SK-N-SH (cell line): ENCODE measurements around the gene THADA. TPM values are rescaled to one million over a fixed set of nuclear protein-coding genes. Genes with fewer than 3 reads are reported as not detected.

ENCODE experiments used
- CTCF ChIA-PET: fragments of 300-600, 350-600 bp; formaldehyde crosslinking; extraction: SDS; loops from one replicate; lab custom pipeline; 2021; lab: Yijun Ruan, JAX
- POLR2A ChIA-PET: fragments of 350-600 bp; sonication (Branson Sonifier 250); formaldehyde crosslinking; extraction: SDS; loops from one replicate; lab custom pipeline; 2020; ENCODE audit warnings: antibody characterized with exemption, inconsistent platforms; lab: Yijun Ruan, JAX
- DNase-seq: peaks from one replicate; pipeline ENCODE4 v3.0.0; 2012
- H2AFZ ChIP-seq: fragments of 200-600 bp; sonication (generic); 2 replicates; pipeline ENCODE4 v1.8.1; 2016; ENCODE audit warnings: antibody characterized with exemption, mild to moderate bottlenecking, low read depth
- H3F3A ChIP-seq: fragments of 200-600 bp; sonication (generic); replicated peaks from 2 replicates; pipeline ENCODE3; 2016; ENCODE audit warnings: antibody characterized with exemption, mild to moderate bottlenecking; ENCODE audit not compliant: insufficient read depth
- H3K27ac ChIP-seq, 2 experiments: fragments of 200-500 bp in 1 of 2; fragments of 200-600 bp in 1 of 2; sonication (Bioruptor generic) in 1 of 2; sonication (generic), shearing (Covaris generic) in 1 of 2; 2 replicates each; pipeline versions ENCODE4 v1.5.1 to v1.6.1; 2014 to 2016; ENCODE audit warnings: low read depth in 2 of 2, inconsistent platforms in 1 of 2, low read length in 1 of 2, mild to moderate bottlenecking in 1 of 2, mixed read lengths in 1 of 2
- H3K27me3 ChIP-seq: fragments of 200-600 bp; sonication (generic), shearing (Covaris generic); 2 replicates; pipeline ENCODE4 v1.6.1; 2016; ENCODE audit warnings: mixed run types; ENCODE audit not compliant: insufficient read depth
- H3K36me3 ChIP-seq, 2 experiments: fragments of 200-500 bp in 1 of 2; fragments of 200-600 bp in 1 of 2; sonication (Bioruptor generic) in 1 of 2; sonication (generic) in 1 of 2; replicated peaks in 1 of 2; 2 replicates each; pipeline versions ENCODE3 to v1.5.1; 2014 to 2016; ENCODE audit warnings: low read length in 1 of 2, mild to moderate bottlenecking in 1 of 2; ENCODE audit not compliant: insufficient read depth in 2 of 2, control insufficient read depth in 1 of 2
- H3K4me1 ChIP-seq, 2 experiments: fragments of 200-500 bp in 1 of 2; fragments of 200-600 bp in 1 of 2; sonication (Bioruptor generic) in 1 of 2; sonication (generic), shearing (Covaris generic) in 1 of 2; 2 replicates each; pipeline versions ENCODE4 v1.5.1 to v1.6.1; 2014 to 2016; ENCODE audit warnings: low read depth in 1 of 2, low read length in 1 of 2, mixed run types in 1 of 2; ENCODE audit not compliant: insufficient read depth in 2 of 2, control insufficient read depth in 1 of 2
- H3K4me2 ChIP-seq: fragments of 200-600 bp; sonication (generic), shearing (Covaris generic); 2 replicates; pipeline ENCODE4 v1.6.1; 2017; ENCODE audit warnings: mixed run types
- H3K4me3 ChIP-seq, 2 experiments: fragments of 200-500 bp in 1 of 2; fragments of 200-600 bp in 1 of 2; sonication (Bioruptor generic) in 1 of 2; sonication (generic), shearing (Covaris generic) in 1 of 2; 2 replicates each; pipeline versions ENCODE4 v1.5.1 to v1.8.1; 2014 to 2016; ENCODE audit warnings: low read depth in 2 of 2, inconsistent platforms in 1 of 2, low read length in 1 of 2, mild to moderate bottlenecking in 1 of 2, mixed read lengths in 1 of 2, moderate library complexity in 1 of 2
- H3K79me2 ChIP-seq: fragments of 200-600 bp; sonication (generic); 2 replicates; pipeline ENCODE4 v1.8.1; 2017; ENCODE audit warnings: mild to moderate bottlenecking; ENCODE audit not compliant: insufficient read depth
- H3K9ac ChIP-seq: fragments of 200-600 bp; sonication (generic); 2 replicates; pipeline ENCODE4 v1.6.1; 2017; ENCODE audit warnings: mixed run types
- H3K9me2 ChIP-seq: fragments of 200-600 bp; sonication (generic); 2 replicates; pipeline ENCODE4 v1.6.1; 2017; ENCODE audit warnings: mixed run types
- H3K9me3 ChIP-seq: fragments of 200-600 bp; sonication (generic); 2 replicates; pipeline ENCODE4 v1.6.1; 2017; ENCODE audit warnings: mixed run types, mild to moderate bottlenecking, moderate library complexity
- H4K20me1 ChIP-seq: fragments of 200-600 bp; sonication (generic); 2 replicates; pipeline ENCODE4 v1.6.1; 2017; ENCODE audit warnings: mild to moderate bottlenecking, mixed run types; ENCODE audit not compliant: insufficient read depth
- GATA2 ChIP-seq: sonication (generic); formaldehyde crosslinking; IDR thresholded peaks from 2 replicates; pipeline ENCODE4 v1.5.0; 2020; ENCODE audit warnings: mild to moderate bottlenecking, missing genetic modification reagents
- JUND ChIP-seq: IDR thresholded peaks from 2 replicates; pipeline ENCODE4 v1.4.0; 2012
- MXI1 ChIP-seq: IDR thresholded peaks from 2 replicates; pipeline ENCODE4 v1.6.1; 2012; ENCODE audit warnings: mild to moderate bottlenecking, low read depth, low read length, improper control_type of control experiment
- RAD21 ChIP-seq: IDR thresholded peaks from 2 replicates; pipeline ENCODE4 v1.6.1; 2012; ENCODE audit warnings: mild to moderate bottlenecking, low read length
- RCOR1 ChIP-seq: fragments of 150-350 bp; IDR thresholded peaks from 2 replicates; pipeline ENCODE4 v1.6.1; 2017; ENCODE audit warnings: antibody characterized with exemption, low read length
- RFX5 ChIP-seq: IDR thresholded peaks from 2 replicates; pipeline ENCODE4 v1.6.1; 2012; ENCODE audit warnings: mild to moderate bottlenecking, improper control_type of control experiment, low read length
- USF2 ChIP-seq: fragments of 150-350 bp; IDR thresholded peaks from 2 replicates; pipeline ENCODE4 v1.6.1; 2017; ENCODE audit warnings: antibody characterized with exemption, low read length, low read depth, borderline replicate concordance
- WGBS: methylation state at CpG from one replicate; pipeline ENCODE4 v1.1.6; 2017; ENCODE audit warnings: low lambda C conversion rate; 5-methylcytosine and 5-hydroxymethylcytosine counted together
- polyA plus RNA-seq, 3 experiments: library from polyadenylated mRNA; depleted of rRNA; stranded (reverse); fragments of >200 nt; gene quantifications; 2 replicates each; pipeline ENCODE4 v1.2.3, GENCODE V29; 2012
- TF ChIP-seq, protein P1 (sequence below): IDR thresholded peaks from 2 replicates; pipeline ENCODE4 v1.6.1; 2012; ENCODE audit warnings: mild to moderate bottlenecking, low read depth, low read length, moderate library complexity
- TF ChIP-seq, protein P2 (sequence below): fragments of 200-600 bp; sonication (generic); IDR thresholded peaks from 2 replicates; pipeline ENCODE4 v1.6.1; 2017; ENCODE audit warnings: antibody characterized with exemption, mild to moderate bottlenecking, moderate library complexity

Gene THADA
- polyA plus RNA-seq, 1 of the 3 experiments (the other 2 are of a cell fraction): 25.6 TPM

DNA sequence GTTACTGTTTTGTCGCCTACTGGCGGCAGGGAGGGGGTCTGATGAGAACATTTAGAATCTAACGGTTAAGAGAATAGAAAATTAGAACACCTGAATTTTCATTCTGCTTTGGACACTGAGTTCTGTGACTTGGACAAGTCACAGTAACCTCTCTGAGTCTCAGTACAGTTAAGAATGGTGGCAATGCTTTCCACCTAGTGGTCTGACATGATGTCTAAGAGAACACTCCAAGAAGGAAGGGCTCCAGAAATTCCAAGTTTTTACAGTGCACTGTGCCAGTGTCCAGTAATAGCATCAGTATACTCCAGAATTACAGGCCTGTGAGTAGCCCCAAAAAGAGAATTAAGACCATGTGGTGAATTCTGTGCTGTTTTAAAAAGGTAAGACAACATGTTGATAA, 195.3 kb downstream of the THADA start:
- Histone ChIP-seq H3K4me1 (peaks cover 0 to 22% of the 10 kb centered on the region in 2 experiments), H3K27ac (peak overlapping the region; percentile 78 to 80; a peak in 3 of 4 replicates), H3K27me3 (no peaks in the 10 kb centered on the region), H3K9ac (no peak overlapping the region), H3F3A (peaks cover 7% of the 10 kb centered on the region), H3K9me2 (no peaks in the 10 kb centered on the region), H3K4me3 (no peak overlapping the region), H4K20me1 (no peaks in the 10 kb centered on the region), H3K4me2 (no peak overlapping the region), H2AFZ (no peak overlapping the region), H3K9me3 (no peaks in the 10 kb centered on the region), H3K79me2 (no peaks in the 10 kb centered on the region), H3K36me3 (peaks cover 7 to 19% of the 10 kb centered on the region in 2 experiments)
- 63% methylated on average over 3 of the region's 3 CpGs for WGBS
- ChIA-PET CTCF (no interaction called here), POLR2A (no interaction called here)
- no peak for DNase-seq
- no peak for TF ChIP-seq JUND
- no peak for TF ChIP-seq RCOR1
- TF ChIP-seq, protein P1, sequence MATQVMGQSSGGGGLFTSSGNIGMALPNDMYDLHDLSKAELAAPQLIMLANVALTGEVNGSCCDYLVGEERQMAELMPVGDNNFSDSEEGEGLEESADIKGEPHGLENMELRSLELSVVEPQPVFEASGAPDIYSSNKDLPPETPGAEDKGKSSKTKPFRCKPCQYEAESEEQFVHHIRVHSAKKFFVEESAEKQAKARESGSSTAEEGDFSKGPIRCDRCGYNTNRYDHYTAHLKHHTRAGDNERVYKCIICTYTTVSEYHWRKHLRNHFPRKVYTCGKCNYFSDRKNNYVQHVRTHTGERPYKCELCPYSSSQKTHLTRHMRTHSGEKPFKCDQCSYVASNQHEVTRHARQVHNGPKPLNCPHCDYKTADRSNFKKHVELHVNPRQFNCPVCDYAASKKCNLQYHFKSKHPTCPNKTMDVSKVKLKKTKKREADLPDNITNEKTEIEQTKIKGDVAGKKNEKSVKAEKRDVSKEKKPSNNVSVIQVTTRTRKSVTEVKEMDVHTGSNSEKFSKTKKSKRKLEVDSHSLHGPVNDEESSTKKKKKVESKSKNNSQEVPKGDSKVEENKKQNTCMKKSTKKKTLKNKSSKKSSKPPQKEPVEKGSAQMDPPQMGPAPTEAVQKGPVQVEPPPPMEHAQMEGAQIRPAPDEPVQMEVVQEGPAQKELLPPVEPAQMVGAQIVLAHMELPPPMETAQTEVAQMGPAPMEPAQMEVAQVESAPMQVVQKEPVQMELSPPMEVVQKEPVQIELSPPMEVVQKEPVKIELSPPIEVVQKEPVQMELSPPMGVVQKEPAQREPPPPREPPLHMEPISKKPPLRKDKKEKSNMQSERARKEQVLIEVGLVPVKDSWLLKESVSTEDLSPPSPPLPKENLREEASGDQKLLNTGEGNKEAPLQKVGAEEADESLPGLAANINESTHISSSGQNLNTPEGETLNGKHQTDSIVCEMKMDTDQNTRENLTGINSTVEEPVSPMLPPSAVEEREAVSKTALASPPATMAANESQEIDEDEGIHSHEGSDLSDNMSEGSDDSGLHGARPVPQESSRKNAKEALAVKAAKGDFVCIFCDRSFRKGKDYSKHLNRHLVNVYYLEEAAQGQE: no peak
- TF ChIP-seq USF2: no peak
- peak; percentile 35; the same call in 1 of the 2 replicates for TF ChIP-seq RAD21
- TF ChIP-seq, protein P2, sequence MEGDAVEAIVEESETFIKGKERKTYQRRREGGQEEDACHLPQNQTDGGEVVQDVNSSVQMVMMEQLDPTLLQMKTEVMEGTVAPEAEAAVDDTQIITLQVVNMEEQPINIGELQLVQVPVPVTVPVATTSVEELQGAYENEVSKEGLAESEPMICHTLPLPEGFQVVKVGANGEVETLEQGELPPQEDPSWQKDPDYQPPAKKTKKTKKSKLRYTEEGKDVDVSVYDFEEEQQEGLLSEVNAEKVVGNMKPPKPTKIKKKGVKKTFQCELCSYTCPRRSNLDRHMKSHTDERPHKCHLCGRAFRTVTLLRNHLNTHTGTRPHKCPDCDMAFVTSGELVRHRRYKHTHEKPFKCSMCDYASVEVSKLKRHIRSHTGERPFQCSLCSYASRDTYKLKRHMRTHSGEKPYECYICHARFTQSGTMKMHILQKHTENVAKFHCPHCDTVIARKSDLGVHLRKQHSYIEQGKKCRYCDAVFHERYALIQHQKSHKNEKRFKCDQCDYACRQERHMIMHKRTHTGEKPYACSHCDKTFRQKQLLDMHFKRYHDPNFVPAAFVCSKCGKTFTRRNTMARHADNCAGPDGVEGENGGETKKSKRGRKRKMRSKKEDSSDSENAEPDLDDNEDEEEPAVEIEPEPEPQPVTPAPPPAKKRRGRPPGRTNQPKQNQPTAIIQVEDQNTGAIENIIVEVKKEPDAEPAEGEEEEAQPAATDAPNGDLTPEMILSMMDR: peak; percentile 37; the same call in 1 of the 2 replicates
- no peak for TF ChIP-seq GATA2 (CRISPR knock-in tag)
- no peak for TF ChIP-seq MXI1
- no peak for TF ChIP-seq RFX5
